HFFc6 (cell line): ENCODE data around the gene RNF34. TPM values are rescaled to one million over a fixed set of nuclear protein-coding genes. Genes with fewer than 3 reads are reported as not detected.

Source experiments
- DNase-seq: peaks from one replicate; pipeline ENCODE4 v3.0.0-alpha.2; 2018
- H3K27ac Mint-ChIP-seq: 2 replicates; pipeline ENCODE4 v1.8.0; 2020; ENCODE audit warnings: mild to moderate bottlenecking, mixed read lengths
- H3K27me3 Mint-ChIP-seq: 2 replicates; pipeline ENCODE4 v1.8.0; 2021; ENCODE audit warnings: mild to moderate bottlenecking, moderate library complexity, mixed read lengths; ENCODE audit not compliant: insufficient read depth
- H3K36me3 Mint-ChIP-seq: 2 replicates; pipeline ENCODE4 v1.8.0; 2021; ENCODE audit warnings: low read depth, mixed read lengths
- H3K4me1 Mint-ChIP-seq: 2 replicates; pipeline ENCODE4 v1.8.0; 2020; ENCODE audit warnings: low read depth, mixed read lengths
- H3K4me3 Mint-ChIP-seq: 2 replicates; pipeline ENCODE4 v1.8.0; 2020; ENCODE audit warnings: mild to moderate bottlenecking, moderate library complexity, mixed read lengths
- H3K9me3 Mint-ChIP-seq: 2 replicates; pipeline ENCODE4 v1.8.0; 2020; ENCODE audit warnings: mild to moderate bottlenecking, mixed read lengths
- CTCF ChIP-seq: fragments of 200-600 bp; sonication (generic); IDR thresholded peaks from 2 replicates; pipeline ENCODE4 v1.5.0; 2021; ENCODE audit warnings: antibody characterized with exemption, mild to moderate bottlenecking
- total RNA-seq, 6 experiments: library from RNA; stranded (reverse); fragmentation: NEBNext Ultra II Directional; extraction: Animal tissue kit (Norgen Biotek cat#: 25700); gene quantifications; 2 replicates in 1 of 6; 3 replicates in 5 of 6; pipeline ENCODE4 v1.2.3, GENCODE V29; 2021

RNF34 gene
- total RNA-seq, 6 experiments from 2014 or later: 33.1 to 41.6 (median 39.0) TPM

GRCh38 chr12:121357331-121357730, 42.6 kb upstream of the RNF34 start:
- peaks cover 6% of the 10 kb centered on the region for H3K27me3 Mint-ChIP-seq
- DNase-seq: no peak
- no peak overlapping the region for H3K4me3 Mint-ChIP-seq
- TF ChIP-seq CTCF: no peak
- H3K4me1 Mint-ChIP-seq: peaks cover 13% of the 10 kb centered on the region
- H3K9me3 Mint-ChIP-seq: no peaks in the 10 kb centered on the region
- H3K27ac Mint-ChIP-seq: no peak overlapping the region
- no peaks in the 10 kb centered on the region for H3K36me3 Mint-ChIP-seq

GRCh38 chr12:121358073-121358472, 41.8 kb upstream of the RNF34 start:
- TF ChIP-seq CTCF: no peak
- H3K27me3 Mint-ChIP-seq: peaks cover 6% of the 10 kb centered on the region
- no peaks in the 10 kb centered on the region for H3K36me3 Mint-ChIP-seq
- H3K9me3 Mint-ChIP-seq: no peaks in the 10 kb centered on the region
- H3K4me3 Mint-ChIP-seq: no peak overlapping the region
- no peak for DNase-seq
- no peak overlapping the region for H3K27ac Mint-ChIP-seq
- peaks cover 8% of the 10 kb centered on the region for H3K4me1 Mint-ChIP-seq

GRCh38 chr12:121364683-121365121, 35.2 kb upstream of the RNF34 start:
- H3K36me3 Mint-ChIP-seq: no peaks in the 10 kb centered on the region
- no peaks in the 10 kb centered on the region for H3K9me3 Mint-ChIP-seq
- no peak for TF ChIP-seq CTCF
- peak overlapping the region; percentile 55 for H3K4me3 Mint-ChIP-seq
- peaks cover 6% of the 10 kb centered on the region; the same call in 1 of the 2 replicates for H3K27me3 Mint-ChIP-seq
- H3K4me1 Mint-ChIP-seq: peaks cover 22% of the 10 kb centered on the region
- DNase-seq: peak; percentile 60
- H3K27ac Mint-ChIP-seq: peak overlapping the region; percentile 83

- Mint-ChIP-seq H3K27me3 (peaks cover 6% of the 10 kb centered on the region; the same call in 1 of the 2 replicates), H3K27ac (peak overlapping the region; percentile 83), H3K4me1 (peaks cover 22% of the 10 kb centered on the region), H3K4me3 (peak overlapping the region; percentile 55), H3K36me3 (no peaks in the 10 kb centered on the region), H3K9me3 (no peaks in the 10 kb centered on the region)
- no peak for TF ChIP-seq CTCF
- DNase-seq: peak; percentile 43
These were observed 34.4 kb upstream of the RNF34 start for GRCh38 chr12:121365416-121366062.

GRCh38 chr12:121366063-121366459, 33.9 kb upstream of the RNF34 start:
- no peak for DNase-seq
- no peaks in the 10 kb centered on the region for H3K9me3 Mint-ChIP-seq

More at GRCh38 chr12:121366063-121366459, 33.9 kb upstream of the RNF34 start:
- H3K4me3 Mint-ChIP-seq: peak overlapping the region; percentile 13; the same call in 1 of the 2 replicates
- H3K4me1 Mint-ChIP-seq: peaks cover 22% of the 10 kb centered on the region
- peak overlapping the region; percentile 83 for H3K27ac Mint-ChIP-seq
- H3K36me3 Mint-ChIP-seq: no peaks in the 10 kb centered on the region
- TF ChIP-seq CTCF: no peak
- H3K27me3 Mint-ChIP-seq: peaks cover 6% of the 10 kb centered on the region; the same call in 1 of the 2 replicates
